MM.1S (cell line): Measurements from ENCODE around the gene ACOX3.
A peak's percentile ranks its signal among the peaks of the same experiment; 100 is the strongest.

Source experiments
- EZH2 ChIP-seq: fragments of 300-600 bp; sonication (generic); optimal IDR thresholded peaks from 2 replicates; pipeline ENCODE3; 2017; ENCODE audit warnings: low read depth, mild to moderate bottlenecking, antibody characterized with exemption, low read length, mixed read lengths
- TF ChIP-seq, protein P1 (sequence below): fragments of 300-600 bp; sonication (generic); IDR thresholded peaks from 2 replicates; pipeline ENCODE4 v1.5.1; 2016; ENCODE audit warnings: antibody characterized with exemption, low read length, mixed read lengths

DNA sequence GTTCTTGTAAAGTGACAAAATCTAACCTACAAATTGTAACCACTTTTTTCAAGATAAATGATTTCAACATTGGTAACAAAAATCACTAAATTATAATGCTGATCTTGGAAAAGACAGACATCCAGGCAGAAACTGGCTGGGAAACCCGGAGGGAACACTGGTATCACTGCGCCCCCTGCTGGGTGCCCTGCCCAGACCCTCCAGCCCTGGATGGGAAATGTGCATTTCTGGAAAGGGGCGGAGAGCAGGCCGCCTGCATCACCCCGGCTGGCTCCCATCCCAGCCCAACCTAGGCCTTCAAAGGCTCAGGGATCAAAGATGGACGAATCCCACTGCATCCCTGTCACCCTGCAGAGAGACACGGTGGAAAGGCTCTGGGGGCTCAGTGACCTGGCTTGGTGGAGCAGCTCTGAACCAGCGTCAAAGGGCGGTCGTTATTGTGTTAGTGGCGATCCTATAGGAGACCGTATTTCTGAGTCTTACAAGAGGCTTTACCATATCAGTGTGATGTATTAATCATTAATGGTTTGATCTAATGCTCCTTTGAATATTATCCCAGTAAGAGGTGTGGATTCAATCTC lies 37.3 kb downstream of the ACOX3 start:
- no peak for TF ChIP-seq EZH2
- TF ChIP-seq, protein P1, sequence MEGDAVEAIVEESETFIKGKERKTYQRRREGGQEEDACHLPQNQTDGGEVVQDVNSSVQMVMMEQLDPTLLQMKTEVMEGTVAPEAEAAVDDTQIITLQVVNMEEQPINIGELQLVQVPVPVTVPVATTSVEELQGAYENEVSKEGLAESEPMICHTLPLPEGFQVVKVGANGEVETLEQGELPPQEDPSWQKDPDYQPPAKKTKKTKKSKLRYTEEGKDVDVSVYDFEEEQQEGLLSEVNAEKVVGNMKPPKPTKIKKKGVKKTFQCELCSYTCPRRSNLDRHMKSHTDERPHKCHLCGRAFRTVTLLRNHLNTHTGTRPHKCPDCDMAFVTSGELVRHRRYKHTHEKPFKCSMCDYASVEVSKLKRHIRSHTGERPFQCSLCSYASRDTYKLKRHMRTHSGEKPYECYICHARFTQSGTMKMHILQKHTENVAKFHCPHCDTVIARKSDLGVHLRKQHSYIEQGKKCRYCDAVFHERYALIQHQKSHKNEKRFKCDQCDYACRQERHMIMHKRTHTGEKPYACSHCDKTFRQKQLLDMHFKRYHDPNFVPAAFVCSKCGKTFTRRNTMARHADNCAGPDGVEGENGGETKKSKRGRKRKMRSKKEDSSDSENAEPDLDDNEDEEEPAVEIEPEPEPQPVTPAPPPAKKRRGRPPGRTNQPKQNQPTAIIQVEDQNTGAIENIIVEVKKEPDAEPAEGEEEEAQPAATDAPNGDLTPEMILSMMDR = peak; percentile 80
